ENCODE results near the gene NECAB3. TPM values are rescaled to one million over a fixed set of nuclear protein-coding genes. Genes with fewer than 3 reads are reported as not detected.
A peak's percentile ranks its signal among the peaks of the same experiment; 100 is the strongest.

Gene NECAB3
- total and polyA plus RNA-seq, 2 of the 13 experiments (the other 11 are each of a cell fraction or from before 2014, with no cell fraction given) = 61.5 to 65.5 TPM

DNA sequence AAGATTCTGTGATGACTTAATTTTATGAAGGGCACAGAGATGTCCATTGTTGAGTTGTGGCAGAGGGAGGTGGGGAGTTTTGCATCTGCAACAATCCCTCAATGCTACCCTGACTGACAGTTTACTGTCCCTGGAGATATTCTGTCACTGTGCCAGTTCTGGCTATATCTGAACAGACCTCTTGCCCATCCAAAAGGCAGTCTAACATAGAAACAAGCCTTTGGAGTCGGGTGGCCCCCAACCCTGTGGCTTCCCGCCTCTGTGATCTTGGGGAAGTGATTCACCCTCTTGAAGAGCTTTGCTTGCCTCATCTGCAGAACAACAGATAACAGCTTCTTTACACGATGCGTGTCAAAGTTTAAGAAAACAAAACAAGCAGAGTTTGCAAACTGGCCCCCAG is 15.7 kb upstream of the NECAB3 start (continued):
- TF ChIP-seq ERF (CRISPR knock-in tag; IDR thresholded peaks at IDR 0.05) (peak; percentile 34; the same call in 1 of the 2 replicates), EED (CRISPR knock-in tag; IDR thresholded peaks at IDR 0.05) (no peak), ZNF720 (CRISPR knock-in tag; IDR thresholded peaks at IDR 0.05) (no peak), RXRA (CRISPR knock-in tag; IDR thresholded peaks at IDR 0.05) (peak; percentile 47; the same call in 1 of the 2 replicates), ZNF556 (CRISPR knock-in tag; IDR thresholded peaks at IDR 0.05; ENCODE audit: borderline replicate concordance) (no peak), EP300 (IDR thresholded peaks at IDR 0.05; ENCODE audit: low read depth in 2 of 2, low read length in 2 of 2) (peak in 1 of 2 experiments; percentile 76; a peak in 2 of 4 replicates), EP300 (CRISPR knock-in tag; IDR thresholded peaks at IDR 0.05; ENCODE audit: borderline replicate concordance) (no peak; the same call in 1 of the 2 replicates), ZNF350 (CRISPR knock-in tag; IDR thresholded peaks at IDR 0.05; ENCODE audit: borderline replicate concordance, low read depth) (no peak), SMC3 (IDR thresholded peaks at IDR 0.05; ENCODE audit: low read length) (no peak), TEAD3 (CRISPR knock-in tag; optimal IDR thresholded peaks at IDR 0.05; ENCODE audit: borderline replicate concordance) (peak; percentile 25), PPARG (CRISPR knock-in tag; conservative IDR thresholded peaks at IDR 0.05) (peak; percentile 90), ZNF234 (CRISPR knock-in tag; conservative IDR thresholded peaks at IDR 0.05) (no peak), ZNF768 (CRISPR knock-in tag; IDR thresholded peaks at IDR 0.05) (no peak), ZNF296 (CRISPR knock-in tag; conservative IDR thresholded peaks at IDR 0.05) (no peak)
- TF ChIP-seq, protein P1, sequence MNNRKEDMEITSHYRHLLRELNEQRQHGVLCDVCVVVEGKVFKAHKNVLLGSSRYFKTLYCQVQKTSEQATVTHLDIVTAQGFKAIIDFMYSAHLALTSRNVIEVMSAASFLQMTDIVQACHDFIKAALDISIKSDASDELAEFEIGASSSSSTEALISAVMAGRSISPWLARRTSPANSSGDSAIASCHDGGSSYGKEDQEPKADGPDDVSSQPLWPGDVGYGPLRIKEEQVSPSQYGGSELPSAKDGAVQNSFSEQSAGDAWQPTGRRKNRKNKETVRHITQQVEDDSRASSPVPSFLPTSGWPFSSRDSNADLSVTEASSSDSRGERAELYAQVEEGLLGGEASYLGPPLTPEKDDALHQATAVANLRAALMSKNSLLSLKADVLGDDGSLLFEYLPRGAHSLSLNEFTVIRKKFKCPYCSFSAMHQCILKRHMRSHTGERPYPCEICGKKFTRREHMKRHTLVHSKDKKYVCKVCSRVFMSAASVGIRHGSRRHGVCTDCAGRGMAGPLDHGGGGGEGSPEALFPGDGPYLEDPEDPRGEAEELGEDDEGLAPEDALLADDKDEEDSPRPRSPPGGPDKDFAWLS (CRISPR knock-in tag; IDR thresholded peaks at IDR 0.05; ENCODE audit: borderline replicate concordance) = no peak
- TF ChIP-seq, protein P2, sequence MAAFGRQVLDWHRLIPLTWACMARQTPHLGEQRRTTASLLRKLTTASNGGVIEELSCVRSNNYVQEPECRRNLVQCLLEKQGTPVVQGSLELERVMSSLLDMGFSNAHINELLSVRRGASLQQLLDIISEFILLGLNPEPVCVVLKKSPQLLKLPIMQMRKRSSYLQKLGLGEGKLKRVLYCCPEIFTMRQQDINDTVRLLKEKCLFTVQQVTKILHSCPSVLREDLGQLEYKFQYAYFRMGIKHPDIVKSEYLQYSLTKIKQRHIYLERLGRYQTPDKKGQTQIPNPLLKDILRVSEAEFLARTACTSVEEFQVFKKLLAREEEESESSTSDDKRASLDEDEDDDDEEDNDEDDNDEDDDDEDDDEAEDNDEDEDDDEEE (CRISPR knock-in tag; IDR thresholded peaks at IDR 0.05) = no peak
- TF ChIP-seq, protein P3, sequence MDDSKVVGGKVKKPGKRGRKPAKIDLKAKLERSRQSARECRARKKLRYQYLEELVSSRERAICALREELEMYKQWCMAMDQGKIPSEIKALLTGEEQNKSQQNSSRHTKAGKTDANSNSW (CRISPR knock-in tag; IDR thresholded peaks at IDR 0.05; ENCODE audit: borderline replicate concordance) = no peak
- TF ChIP-seq, protein P4, sequence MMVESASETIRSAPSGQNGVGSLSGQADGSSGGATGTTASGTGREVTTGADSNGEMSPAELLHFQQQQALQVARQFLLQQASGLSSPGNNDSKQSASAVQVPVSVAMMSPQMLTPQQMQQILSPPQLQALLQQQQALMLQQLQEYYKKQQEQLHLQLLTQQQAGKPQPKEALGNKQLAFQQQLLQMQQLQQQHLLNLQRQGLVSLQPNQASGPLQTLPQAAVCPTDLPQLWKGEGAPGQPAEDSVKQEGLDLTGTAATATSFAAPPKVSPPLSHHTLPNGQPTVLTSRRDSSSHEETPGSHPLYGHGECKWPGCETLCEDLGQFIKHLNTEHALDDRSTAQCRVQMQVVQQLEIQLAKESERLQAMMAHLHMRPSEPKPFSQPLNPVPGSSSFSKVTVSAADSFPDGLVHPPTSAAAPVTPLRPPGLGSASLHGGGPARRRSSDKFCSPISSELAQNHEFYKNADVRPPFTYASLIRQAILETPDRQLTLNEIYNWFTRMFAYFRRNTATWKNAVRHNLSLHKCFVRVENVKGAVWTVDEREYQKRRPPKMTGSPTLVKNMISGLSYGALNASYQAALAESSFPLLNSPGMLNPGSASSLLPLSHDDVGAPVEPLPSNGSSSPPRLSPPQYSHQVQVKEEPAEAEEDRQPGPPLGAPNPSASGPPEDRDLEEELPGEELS (CRISPR knock-in tag; IDR thresholded peaks at IDR 0.05) = peak; percentile 67
- TF ChIP-seq, protein P5, sequence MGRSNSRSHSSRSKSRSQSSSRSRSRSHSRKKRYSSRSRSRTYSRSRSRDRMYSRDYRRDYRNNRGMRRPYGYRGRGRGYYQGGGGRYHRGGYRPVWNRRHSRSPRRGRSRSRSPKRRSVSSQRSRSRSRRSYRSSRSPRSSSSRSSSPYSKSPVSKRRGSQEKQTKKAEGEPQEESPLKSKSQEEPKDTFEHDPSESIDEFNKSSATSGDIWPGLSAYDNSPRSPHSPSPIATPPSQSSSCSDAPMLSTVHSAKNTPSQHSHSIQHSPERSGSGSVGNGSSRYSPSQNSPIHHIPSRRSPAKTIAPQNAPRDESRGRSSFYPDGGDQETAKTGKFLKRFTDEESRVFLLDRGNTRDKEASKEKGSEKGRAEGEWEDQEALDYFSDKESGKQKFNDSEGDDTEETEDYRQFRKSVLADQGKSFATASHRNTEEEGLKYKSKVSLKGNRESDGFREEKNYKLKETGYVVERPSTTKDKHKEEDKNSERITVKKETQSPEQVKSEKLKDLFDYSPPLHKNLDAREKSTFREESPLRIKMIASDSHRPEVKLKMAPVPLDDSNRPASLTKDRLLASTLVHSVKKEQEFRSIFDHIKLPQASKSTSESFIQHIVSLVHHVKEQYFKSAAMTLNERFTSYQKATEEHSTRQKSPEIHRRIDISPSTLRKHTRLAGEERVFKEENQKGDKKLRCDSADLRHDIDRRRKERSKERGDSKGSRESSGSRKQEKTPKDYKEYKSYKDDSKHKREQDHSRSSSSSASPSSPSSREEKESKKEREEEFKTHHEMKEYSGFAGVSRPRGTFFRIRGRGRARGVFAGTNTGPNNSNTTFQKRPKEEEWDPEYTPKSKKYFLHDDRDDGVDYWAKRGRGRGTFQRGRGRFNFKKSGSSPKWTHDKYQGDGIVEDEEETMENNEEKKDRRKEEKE (IDR thresholded peaks at IDR 0.05) = no peak
- TF ChIP-seq, protein P6, sequence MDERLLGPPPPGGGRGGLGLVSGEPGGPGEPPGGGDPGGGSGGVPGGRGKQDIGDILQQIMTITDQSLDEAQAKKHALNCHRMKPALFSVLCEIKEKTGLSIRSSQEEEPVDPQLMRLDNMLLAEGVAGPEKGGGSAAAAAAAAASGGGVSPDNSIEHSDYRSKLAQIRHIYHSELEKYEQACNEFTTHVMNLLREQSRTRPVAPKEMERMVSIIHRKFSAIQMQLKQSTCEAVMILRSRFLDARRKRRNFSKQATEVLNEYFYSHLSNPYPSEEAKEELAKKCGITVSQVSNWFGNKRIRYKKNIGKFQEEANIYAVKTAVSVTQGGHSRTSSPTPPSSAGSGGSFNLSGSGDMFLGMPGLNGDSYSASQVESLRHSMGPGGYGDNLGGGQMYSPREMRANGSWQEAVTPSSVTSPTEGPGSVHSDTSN (CRISPR knock-in tag; IDR thresholded peaks at IDR 0.05) = peak; percentile 35; the same call in 1 of the 2 replicates
